Cardiac atrium fibroblast (primary cell): ENCODE measurements around the gene ASPHD2. TPM values are rescaled to one million over a fixed set of nuclear protein-coding genes. Genes with fewer than 3 reads are reported as not detected.

Source experiments
- total RNA-seq: library from RNA; depleted of rRNA; stranded (reverse); fragments of >200 nt; gene quantifications from 2 replicates; pipeline ENCODE4 v1.2.3, GENCODE V29; 2015

ASPHD2 gene, protein sequence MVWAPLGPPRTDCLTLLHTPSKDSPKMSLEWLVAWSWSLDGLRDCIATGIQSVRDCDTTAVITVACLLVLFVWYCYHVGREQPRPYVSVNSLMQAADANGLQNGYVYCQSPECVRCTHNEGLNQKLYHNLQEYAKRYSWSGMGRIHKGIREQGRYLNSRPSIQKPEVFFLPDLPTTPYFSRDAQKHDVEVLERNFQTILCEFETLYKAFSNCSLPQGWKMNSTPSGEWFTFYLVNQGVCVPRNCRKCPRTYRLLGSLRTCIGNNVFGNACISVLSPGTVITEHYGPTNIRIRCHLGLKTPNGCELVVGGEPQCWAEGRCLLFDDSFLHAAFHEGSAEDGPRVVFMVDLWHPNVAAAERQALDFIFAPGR
- 1.6 and 3.7 TPM in 2 replicates for total RNA-seq

DNA sequence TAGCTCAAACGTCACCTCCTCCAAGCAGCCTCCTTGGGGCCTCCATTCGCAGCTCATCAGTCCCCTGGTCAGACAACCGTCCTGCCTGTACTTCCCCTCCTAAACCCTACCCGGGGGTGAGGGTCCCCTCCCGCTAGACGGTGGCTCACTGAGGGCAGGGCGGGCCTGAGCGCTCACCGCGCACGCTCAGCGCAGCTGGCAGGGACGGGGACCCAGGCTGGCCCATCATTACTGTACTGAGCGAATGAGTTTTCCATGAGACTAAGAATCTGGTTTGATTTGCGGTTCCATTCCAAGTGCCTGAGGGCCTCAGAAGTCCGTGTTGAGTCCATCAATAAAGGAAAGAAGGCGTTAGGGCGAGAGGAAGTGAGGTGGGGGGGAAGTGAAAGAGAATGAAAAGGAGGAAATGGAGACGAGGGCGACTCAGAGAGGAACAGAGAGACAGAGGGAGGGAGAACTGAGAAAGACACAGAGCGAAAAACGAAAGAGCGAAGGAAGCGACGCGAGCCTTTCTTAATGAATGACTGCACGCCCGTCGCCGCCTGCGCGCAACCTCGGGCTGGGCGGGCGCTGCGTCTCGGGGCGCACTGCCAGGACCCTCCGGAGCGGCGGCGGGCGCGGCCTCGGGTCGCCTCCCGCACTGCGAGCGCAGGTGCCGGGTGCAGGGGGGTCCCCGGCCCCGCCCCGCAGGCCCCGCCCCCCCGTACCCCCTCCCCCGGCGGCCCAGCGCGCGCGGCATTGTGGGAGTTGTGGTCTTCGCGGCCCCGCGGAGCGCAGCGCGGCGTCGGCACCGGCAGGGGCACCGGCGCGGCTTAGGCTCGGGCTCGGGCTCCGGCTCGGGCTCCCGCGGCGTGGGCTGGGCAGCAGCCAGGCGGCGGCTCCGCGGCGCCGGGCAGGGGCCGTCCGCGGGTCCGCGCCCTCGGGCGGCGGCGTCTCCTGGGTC is at the start of gene ASPHD2:
Gene ASPHD2 (plus strand): TSS at position 746 of the 943 bp plus-strand sequence. CDS start 4,356 bp downstream, outside the sequence.

DNA sequence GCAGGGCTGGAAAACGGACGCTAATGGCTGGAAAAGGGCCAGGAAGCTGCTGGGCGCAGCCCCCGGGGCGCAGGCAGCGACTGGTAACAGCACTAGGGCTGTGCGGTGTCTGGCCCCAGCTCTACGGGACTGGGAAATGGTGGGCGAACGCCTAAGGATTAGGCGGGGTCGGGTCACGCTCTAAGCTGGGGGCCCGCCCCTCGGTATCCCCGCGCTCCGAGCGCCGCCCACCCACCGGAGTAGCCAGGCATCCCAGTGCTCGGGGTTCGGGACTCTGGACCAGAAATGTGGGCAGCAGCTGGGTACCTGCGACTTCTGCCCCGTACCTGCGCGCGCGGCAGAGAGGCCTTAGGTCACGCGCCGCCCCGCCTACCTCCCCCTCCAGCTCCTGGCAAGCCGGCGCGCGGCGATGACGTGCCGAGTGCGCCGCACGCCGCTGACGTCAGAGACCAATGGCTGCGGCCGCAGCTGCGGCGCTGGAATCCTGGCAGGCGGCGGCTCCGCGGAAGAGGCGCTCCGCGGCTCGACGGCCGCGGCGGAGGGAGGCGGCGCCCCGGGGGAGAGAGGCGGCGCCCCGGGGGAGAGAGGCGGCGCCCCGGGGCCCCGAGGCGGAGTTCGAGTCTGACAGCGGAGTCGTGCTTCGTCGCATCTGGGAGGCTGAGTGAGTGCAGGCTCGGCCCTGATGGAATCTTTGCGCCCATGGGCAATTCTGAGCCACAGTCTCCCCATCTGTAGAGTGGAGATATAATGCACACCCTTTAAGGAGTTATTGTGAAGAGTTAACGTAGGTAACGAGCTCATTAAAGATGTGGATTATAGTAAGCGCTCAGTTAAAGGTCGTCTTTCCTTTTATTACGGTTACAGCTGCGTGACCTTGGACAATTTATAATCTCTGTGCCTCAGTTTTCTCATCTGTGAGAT is 54.6 kb downstream of the ASPHD2 start, which contains the start of the genes HPS4 and SRRD:
Gene HPS4 (minus strand): TSS at position 345 of the 921 bp plus-strand sequence. CDS start 2,021 bp downstream, outside the sequence.
Gene SRRD (plus strand): TSS at position 439 of the 921 bp plus-strand sequence. CDS start 14 bp downstream, at position 453.

Other genes starting within 250 kb of the ASPHD2 start
- gene HPS4, start 54.5 kb downstream of the ASPHD2 start, total RNA-seq: 9.9 and 17.9 TPM in 2 replicates
- gene SRRD, start 54.6 kb downstream of the ASPHD2 start, total RNA-seq: 8.3 and 15.2 TPM in 2 replicates
- 20.0 and 22.4 TPM in 2 replicates for gene TFIP11, start 83.2 kb downstream of the ASPHD2 start, total RNA-seq
- 20.9 and 35.6 TPM in 2 replicates for gene TPST2, start 160.9 kb downstream of the ASPHD2 start, total RNA-seq
- gene CRYBB1, start 188.8 kb downstream of the ASPHD2 start, total RNA-seq: not detected in 2 replicates
- not detected in 2 replicates for gene CRYBA4, start 192.7 kb downstream of the ASPHD2 start, total RNA-seq
- gene MIAT, start 228.3 kb downstream of the ASPHD2 start, total RNA-seq: 0.18 and 0.32 TPM in 2 replicates